RWPE2 (cell line): ENCODE results near the gene MYOF.

ENCODE experiments used
- ATAC-seq: fragments of 200-7000 bp; cut with Tn5 transposase; 3 replicates; pipeline ENCODE4 v1.9.1; 2021; ENCODE audit warnings: low read depth
- DNase-seq: peaks from one replicate; pipeline ENCODE4 v3.0.0-alpha.2; 2020; ENCODE audit warnings: low spot score
- H3K27ac ChIP-seq: fragments of 450-650 bp; 2 replicates; pipeline ENCODE4 v1.5.1; 2017; ENCODE audit warnings: mild to moderate bottlenecking; ENCODE audit not compliant: poor library complexity, severe bottlenecking
- H3K27me3 ChIP-seq: fragments of 250-450 bp; sonication (Bioruptor Pico); 2 replicates; pipeline ENCODE4 v1.5.1; 2021; ENCODE audit warnings: mild to moderate bottlenecking, moderate library complexity; ENCODE audit not compliant: insufficient read depth, poor library complexity, severe bottlenecking
- H3K36me3 ChIP-seq: fragments of 250-450 bp; sonication (Bioruptor Pico); 2 replicates; pipeline ENCODE4 v1.5.1; 2020; ENCODE audit warnings: low read depth, mild to moderate bottlenecking, moderate library complexity
- H3K4me1 ChIP-seq: fragments of 250-450 bp; sonication (Bioruptor Pico); 2 replicates; pipeline ENCODE4 v1.5.1; 2021; ENCODE audit warnings: mild to moderate bottlenecking, moderate library complexity; ENCODE audit not compliant: insufficient read depth, poor library complexity, severe bottlenecking
- H3K4me3 ChIP-seq: fragments of 250-450 bp; sonication (Bioruptor Pico); 2 replicates; pipeline ENCODE4 v1.5.1; 2021; ENCODE audit warnings: mild to moderate bottlenecking, moderate library complexity; ENCODE audit not compliant: severe bottlenecking
- H3K9me3 ChIP-seq: fragments of 250-450 bp; sonication (Bioruptor Pico); 2 replicates; pipeline ENCODE4 v1.5.1; 2021; ENCODE audit warnings: mild to moderate bottlenecking, moderate library complexity; ENCODE audit not compliant: severe bottlenecking
- CTCF ChIP-seq: fragments of 450-650 bp; IDR thresholded peaks from one replicate; pipeline ENCODE4 v1.5.1; 2017; ENCODE audit warnings: mild to moderate bottlenecking, moderate library complexity; ENCODE audit not compliant: poor library complexity, severe bottlenecking

Gene MYOF

GRCh38 chr10:93261089-93261488 lies 221.0 kb downstream of the MYOF start:
- Histone ChIP-seq H3K9me3 (no peaks in the 10 kb centered on the region), H3K27ac (no peak overlapping the region), H3K27me3 (no peaks in the 10 kb centered on the region), H3K4me1 (no peaks in the 10 kb centered on the region), H3K4me3 (no peak overlapping the region), H3K36me3 (no peaks in the 10 kb centered on the region)
- ATAC-seq, result no peak
- no peak for TF ChIP-seq CTCF
- DNase-seq, result no peak

DNA sequence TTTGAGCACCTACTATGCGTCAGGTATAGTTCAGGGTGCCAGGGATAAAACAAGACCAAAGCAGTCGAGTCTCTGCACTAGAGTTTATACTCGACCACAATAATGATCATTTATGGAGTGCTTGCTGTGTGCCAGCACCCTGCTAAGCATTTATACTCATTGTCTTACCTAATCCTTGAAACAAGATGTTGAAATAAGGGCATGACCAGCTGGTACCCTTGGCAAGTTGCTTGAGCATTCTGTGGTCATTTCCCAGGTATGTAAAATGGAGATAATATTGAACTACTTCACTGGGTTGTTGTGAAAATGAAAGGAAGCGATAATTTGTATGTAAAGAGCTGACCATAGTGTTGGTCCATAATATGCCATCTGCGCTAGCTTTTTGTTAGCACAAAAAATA lies 223.0 kb downstream of the MYOF start:
- Histone ChIP-seq H3K4me3 (no peak overlapping the region), H3K4me1 (no peaks in the 10 kb centered on the region), H3K27ac (no peak overlapping the region), H3K27me3 (no peaks in the 10 kb centered on the region), H3K9me3 (no peaks in the 10 kb centered on the region), H3K36me3 (no peaks in the 10 kb centered on the region)
- ATAC-seq (no peak), DNase-seq (no peak)
- TF ChIP-seq CTCF, result no peak
